Testis (tissue), 3 donors: Measurements from ENCODE around the gene P2RY8. TPM values are rescaled to one million over a fixed set of nuclear protein-coding genes. Genes with fewer than 3 reads are reported as not detected.
"Not testable (repeated sequence)": the region's sequence is repeated elsewhere in the genome, so short reads cannot be mapped to it uniquely, and the experiment has no call there.

Experiments used
- DNase-seq: peaks from one replicate; pipeline ENCODE4 v3.0.0-alpha.2; 2019
- H3K27ac ChIP-seq, 2 donors: fragments of 200-600 bp; sonication (generic); one replicate each; pipeline ENCODE4 v1.5.1; 2019
- H3K27me3 ChIP-seq: fragments of 200-600 bp; sonication (generic); one replicate; pipeline ENCODE4 v1.5.1; 2019
- H3K36me3 ChIP-seq: fragments of 200-600 bp; sonication (generic); one replicate; pipeline ENCODE4 v1.5.1; 2017; ENCODE audit warnings: low read depth; ENCODE audit errors: missing control alignments
- H3K4me1 ChIP-seq: fragments of 200-600 bp; sonication (generic); one replicate; pipeline ENCODE4 v1.5.1; 2019
- H3K4me3 ChIP-seq, 2 donors: fragments of 200-600 bp; sonication (generic); one replicate each; pipeline ENCODE4 v1.5.1; 2017 to 2019
- H3K9me3 ChIP-seq: fragments of 200-600 bp; sonication (generic); one replicate; pipeline ENCODE4 v1.5.1; 2017
- POLR2A ChIP-seq: fragments of 450-650 bp; IDR thresholded peaks from one replicate; pipeline ENCODE4 v1.6.1; 2017; ENCODE audit warnings: antibody characterized with exemption, mild to moderate bottlenecking, moderate library complexity
- WGBS, 2 donors: methylation state at CpG; one replicate each; pipeline ENCODE4 v1.1.5; 2018; 5-methylcytosine and 5-hydroxymethylcytosine counted together
- intact Hi-C: fragments of 100-400 bp; cut with DNase I; formaldehyde crosslinking; loops from one replicate; pipeline ENCODE4 v1.15.1; 2023; ENCODE audit warnings: low total_unique reads
- polyA plus RNA-seq: library from polyadenylated mRNA; stranded (reverse); fragments of 350-450 nt; fragmentation: Illumina TruSeq; extraction: RNeasy Lipid Tissue Mini Kit (QIAGEN cat#74804); gene quantifications from one replicate; pipeline ENCODE4 v1.2.3, GENCODE V29; 2014; ENCODE audit warnings: low read depth, low replicate concordance; ENCODE audit not compliant: insufficient read depth
- total RNA-seq, 2 donors: library from RNA; depleted of rRNA; stranded (reverse); fragments of >200 nt; gene quantifications; one replicate each; pipeline ENCODE4 v1.2.3, GENCODE V29; 2016
- TF ChIP-seq, protein P1 (sequence below), 3 experiments: fragments of 450-650 bp in 2 of 3; fragments of 200-600 bp in 1 of 3; sonication (generic) in 1 of 3; IDR thresholded peaks; one replicate each; pipeline ENCODE4 v1.5.1; 2016 to 2019; ENCODE audit warnings: antibody characterized with exemption in 3 of 3, mild to moderate bottlenecking in 2 of 3, moderate library complexity in 1 of 3

P2RY8 gene
- total and polyA plus RNA-seq, 3 donors from 2014 or later = 0.24 to 1.1 (median 0.50) TPM

- no peak for DNase-seq
- H3K9me3 ChIP-seq = no peaks in the 10 kb centered on the region
- no peak overlapping the region for H3K27ac ChIP-seq
- H3K36me3 ChIP-seq = no peaks in the 10 kb centered on the region
- TF ChIP-seq, protein P1, sequence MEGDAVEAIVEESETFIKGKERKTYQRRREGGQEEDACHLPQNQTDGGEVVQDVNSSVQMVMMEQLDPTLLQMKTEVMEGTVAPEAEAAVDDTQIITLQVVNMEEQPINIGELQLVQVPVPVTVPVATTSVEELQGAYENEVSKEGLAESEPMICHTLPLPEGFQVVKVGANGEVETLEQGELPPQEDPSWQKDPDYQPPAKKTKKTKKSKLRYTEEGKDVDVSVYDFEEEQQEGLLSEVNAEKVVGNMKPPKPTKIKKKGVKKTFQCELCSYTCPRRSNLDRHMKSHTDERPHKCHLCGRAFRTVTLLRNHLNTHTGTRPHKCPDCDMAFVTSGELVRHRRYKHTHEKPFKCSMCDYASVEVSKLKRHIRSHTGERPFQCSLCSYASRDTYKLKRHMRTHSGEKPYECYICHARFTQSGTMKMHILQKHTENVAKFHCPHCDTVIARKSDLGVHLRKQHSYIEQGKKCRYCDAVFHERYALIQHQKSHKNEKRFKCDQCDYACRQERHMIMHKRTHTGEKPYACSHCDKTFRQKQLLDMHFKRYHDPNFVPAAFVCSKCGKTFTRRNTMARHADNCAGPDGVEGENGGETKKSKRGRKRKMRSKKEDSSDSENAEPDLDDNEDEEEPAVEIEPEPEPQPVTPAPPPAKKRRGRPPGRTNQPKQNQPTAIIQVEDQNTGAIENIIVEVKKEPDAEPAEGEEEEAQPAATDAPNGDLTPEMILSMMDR (IDR thresholded peaks at IDR 0.05) = no peak
- TF ChIP-seq POLR2A = no peak
- intact Hi-C loops = no loop called here
- H3K4me3 ChIP-seq = no peak overlapping the region
- H3K4me1 ChIP-seq = no peaks in the 10 kb centered on the region
- 61 to 67% methylated on average over 4 of the region's 4 CpGs for WGBS, 2 donors
- no peaks in the 10 kb centered on the region for H3K27me3 ChIP-seq
Observed at GRCh38 chrX:1524874-1525582, 12.0 kb downstream of the P2RY8 start.

DNA sequence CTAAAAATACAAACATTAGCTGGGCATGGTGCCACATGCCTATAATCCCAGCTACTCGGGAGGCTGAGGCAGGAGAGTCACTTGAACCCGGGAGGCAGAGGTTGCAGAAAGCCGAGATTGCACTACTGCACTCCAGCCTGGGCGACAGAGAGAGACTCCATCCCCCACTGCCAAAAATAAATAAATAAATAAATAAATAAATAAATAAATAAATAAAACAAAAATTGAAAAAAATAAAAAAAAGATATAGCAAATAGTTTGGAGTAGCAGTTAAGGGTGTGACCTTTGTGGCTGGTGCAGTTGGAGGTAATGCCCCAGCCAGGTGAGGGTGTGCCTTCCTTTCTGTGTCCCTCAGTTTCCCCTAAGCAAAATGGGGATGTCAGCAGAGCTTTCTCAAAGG lies 14.1 kb downstream of the P2RY8 start:
- H3K9me3 ChIP-seq, H3K36me3 ChIP-seq: not testable (repeated sequence)

DNA sequence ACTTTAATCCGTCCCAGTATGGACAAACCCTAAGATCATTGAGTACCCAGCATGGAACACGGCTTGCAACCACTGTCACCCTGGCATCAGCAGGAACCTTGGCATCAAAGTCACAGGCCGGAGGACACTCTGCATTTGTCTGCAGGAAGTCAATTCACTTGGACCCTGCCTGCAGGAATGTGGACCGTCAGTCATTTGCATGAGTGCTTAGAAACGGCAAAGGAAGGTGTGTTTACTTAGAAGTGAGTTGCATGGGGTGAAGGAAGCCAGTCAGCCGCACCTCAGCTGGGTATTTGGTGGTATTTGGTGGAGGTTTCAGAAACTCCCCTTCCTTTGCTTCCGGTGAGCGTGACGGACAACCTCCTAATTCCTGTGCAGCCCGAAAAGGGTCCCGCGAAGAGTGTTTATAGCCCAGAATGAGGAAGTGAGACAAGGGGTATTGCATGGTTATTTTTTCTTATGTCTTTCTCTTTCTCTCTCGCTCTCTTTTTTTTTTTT lies 15.5 kb downstream of the P2RY8 start:
- no peak overlapping the region for H3K27ac ChIP-seq
- no peak overlapping the region for H3K4me3 ChIP-seq
- DNase-seq = no peak
- TF ChIP-seq, protein P1 (IDR thresholded peaks at IDR 0.05) = no peak
- TF ChIP-seq POLR2A = no peak
- no peaks in the 10 kb centered on the region for H3K4me1 ChIP-seq
- H3K36me3 ChIP-seq = no peaks in the 10 kb centered on the region
- WGBS, 2 donors = 57 to 64% methylated on average over 13 of the region's 13 CpGs
- H3K27me3 ChIP-seq = no peaks in the 10 kb centered on the region
- no peaks in the 10 kb centered on the region for H3K9me3 ChIP-seq
- intact Hi-C loops = no loop called here

More for the DNA sequence above, 14.1 kb downstream of the P2RY8 start:
- H3K4me3 ChIP-seq, H3K4me1 ChIP-seq, H3K27me3 ChIP-seq, intact Hi-C loops, DNase-seq, H3K27ac ChIP-seq: not testable (repeated sequence)
- WGBS, 2 donors = 66 to 68% methylated on average over 4 of the region's 4 CpGs

- no peaks in the 10 kb centered on the region for H3K4me1 ChIP-seq
- intact Hi-C loops = no loop called here
- WGBS, 2 donors = 91 to 93% methylated on average over 2 of the region's 2 CpGs
- no peaks in the 10 kb centered on the region for H3K36me3 ChIP-seq
- TF ChIP-seq, protein P1 (IDR thresholded peaks at IDR 0.05) = no peak
- TF ChIP-seq POLR2A = no peak
- DNase-seq = no peak
- H3K4me3 ChIP-seq = no peak overlapping the region
- H3K27me3 ChIP-seq = no peaks in the 10 kb centered on the region
- H3K9me3 ChIP-seq = no peaks in the 10 kb centered on the region
- H3K27ac ChIP-seq = no peak overlapping the region
Observed at GRCh38 chrX:1520350-1520749, 16.6 kb downstream of the P2RY8 start.

- no peaks in the 10 kb centered on the region for H3K36me3 ChIP-seq
- no peaks in the 10 kb centered on the region for H3K9me3 ChIP-seq
- TF ChIP-seq, protein P1 (IDR thresholded peaks at IDR 0.05) = no peak
- TF ChIP-seq POLR2A = no peak
- no peaks in the 10 kb centered on the region for H3K27me3 ChIP-seq
- no peak overlapping the region for H3K27ac ChIP-seq
- H3K4me3 ChIP-seq = no peak overlapping the region
- intact Hi-C loops = no loop called here
- H3K4me1 ChIP-seq = no peaks in the 10 kb centered on the region
- 94 to 98% methylated on average over 2 of the region's 2 CpGs for WGBS, 2 donors
- no peak for DNase-seq
Observed at GRCh38 chrX:1519022-1519497, 17.9 kb downstream of the P2RY8 start.
